GM19395 (cell line): ENCODE measurements around the gene SUDS3.

Experiments used
- ATAC-seq: cut with Tn5 transposase; IDR thresholded peaks from one replicate; pipeline ENCODE4 v1.9.1; 2021; ENCODE audit warnings: mild to moderate bottlenecking, moderate library complexity; ENCODE audit not compliant: unreplicated experiment

Gene SUDS3

DNA sequence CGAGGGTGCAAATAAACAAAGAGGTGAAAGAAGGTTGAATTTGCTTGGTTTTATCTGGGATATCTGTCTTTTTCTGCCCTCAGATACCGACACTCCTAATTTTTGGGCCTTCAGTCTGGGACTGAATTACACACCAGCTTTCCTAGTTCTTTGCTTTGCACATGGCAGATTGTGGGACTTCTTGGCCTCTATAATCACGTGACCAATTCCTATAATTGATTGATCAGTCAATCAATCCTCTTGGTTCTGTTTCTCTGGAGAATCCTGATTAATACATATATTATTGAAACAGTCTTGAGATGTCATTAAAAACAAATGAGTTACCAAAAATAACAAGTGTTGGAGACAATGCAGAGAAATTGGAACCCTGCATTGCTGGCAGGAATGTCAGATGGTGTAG lies 62.7 kb downstream of the SUDS3 start:
- ATAC-seq, result no peak

- ATAC-seq, result no peak
Measured at GRCh38 chr12:118446247-118446646, 69.9 kb downstream of the SUDS3 start.

DNA sequence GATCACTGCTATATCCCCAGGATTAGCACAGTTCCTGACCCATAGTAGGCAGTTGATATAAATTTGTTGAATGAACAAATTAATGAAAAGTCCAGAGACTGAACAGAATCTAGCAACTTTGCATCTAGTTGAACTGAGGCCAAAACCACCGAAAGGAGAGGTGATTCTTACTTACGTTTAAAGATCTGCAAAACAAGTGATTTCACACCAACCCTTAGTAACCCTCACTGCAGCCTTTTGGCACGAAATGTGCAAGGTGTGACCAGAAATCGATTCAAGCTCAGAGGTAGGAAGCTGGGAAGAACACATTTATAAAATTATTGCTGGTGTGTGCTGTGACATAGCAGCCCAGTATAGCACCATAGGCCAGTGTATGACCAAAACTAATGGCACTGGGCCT lies 70.8 kb downstream of the SUDS3 start:
- ATAC-seq, result no peak

GRCh38 chr12:118448341-118448740 lies 72.0 kb downstream of the SUDS3 start:
- ATAC-seq, result no peak

DNA sequence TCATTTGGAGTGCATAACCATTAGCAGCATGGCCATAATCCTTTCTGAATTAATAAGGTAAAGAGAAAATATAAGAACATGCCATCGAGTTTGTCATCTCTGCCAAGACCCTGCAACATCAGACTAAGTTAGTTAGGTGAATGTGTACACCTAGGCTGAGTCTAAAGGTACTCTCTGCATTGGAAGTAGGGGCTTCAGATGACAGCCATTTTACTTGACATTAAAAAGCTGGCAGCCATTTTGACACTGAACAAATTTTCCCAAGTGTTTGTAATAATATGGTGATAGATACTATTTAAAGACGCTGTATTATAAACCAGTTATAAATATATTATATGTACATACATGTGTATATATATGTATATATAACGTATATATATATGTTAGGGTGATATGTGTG lies 79.0 kb downstream of the SUDS3 start:
- ATAC-seq, result no peak

GRCh38 chr12:118456741-118457140 lies 80.4 kb downstream of the SUDS3 start:
- no peak for ATAC-seq

DNA sequence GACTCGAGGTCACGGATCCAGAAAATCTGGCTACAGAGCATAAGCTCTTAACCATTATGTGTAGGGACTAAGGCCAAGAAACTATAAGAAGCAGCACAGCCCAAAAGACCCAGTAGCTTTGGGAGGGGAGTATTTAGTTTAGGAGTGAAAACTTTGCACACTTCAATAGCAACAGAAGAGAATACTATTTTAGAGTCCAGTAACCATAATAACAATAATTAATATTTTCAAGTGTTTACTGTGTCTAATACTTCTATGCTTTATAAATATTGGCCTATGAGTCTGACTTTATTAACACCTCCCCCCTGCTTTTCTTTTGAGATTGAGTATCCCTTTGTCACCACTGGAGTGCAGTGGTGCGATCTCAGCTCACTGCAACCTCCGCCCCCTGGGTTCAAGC lies 82.8 kb downstream of the SUDS3 start:
- no peak for ATAC-seq

DNA sequence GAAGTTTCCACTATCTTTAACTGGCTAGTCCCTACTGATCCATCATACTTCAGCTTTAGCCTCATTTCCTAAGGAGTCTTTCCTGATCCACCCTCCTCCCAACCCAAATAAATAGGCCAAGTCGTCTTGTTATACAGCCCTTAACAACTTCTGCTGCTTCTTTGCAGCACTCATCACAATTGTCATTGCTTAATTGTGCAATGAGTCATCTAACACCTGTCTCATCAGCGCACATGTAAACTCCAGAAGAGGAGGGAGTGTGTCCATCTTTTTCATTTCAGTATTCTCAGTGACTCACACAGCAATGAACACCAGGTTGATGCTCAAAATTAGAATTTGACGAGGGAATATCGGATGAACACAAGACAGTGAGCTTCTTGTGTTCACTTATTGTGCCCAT lies 87.3 kb downstream of the SUDS3 start:
- no peak for ATAC-seq

DNA sequence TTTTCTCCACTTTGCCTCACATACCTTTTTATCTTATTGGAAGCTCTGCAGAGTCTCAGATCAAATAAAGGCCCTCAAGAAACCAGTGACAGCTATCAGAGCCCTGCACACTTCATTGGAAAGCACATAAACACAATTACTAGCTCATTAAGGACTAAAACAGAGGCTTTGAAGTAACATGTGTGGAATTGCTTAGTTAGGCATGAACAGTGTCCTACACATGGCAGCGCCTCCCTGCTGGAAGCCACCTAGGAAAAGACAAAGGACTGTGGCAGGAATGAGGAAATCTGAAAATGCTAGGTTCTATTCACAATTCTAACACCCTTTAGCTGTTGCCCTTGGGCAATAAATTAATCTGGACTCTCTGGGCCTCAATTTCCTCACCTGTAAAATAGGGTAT lies 89.4 kb downstream of the SUDS3 start:
- no peak for ATAC-seq
